NK-92 (cell line): ENCODE data around the gene SELENOP.

Source experiments
- DNase-seq: peaks from one replicate; lab custom pipeline; 2025; ENCODE audit not compliant: unreplicated experiment; lab: John Stamatoyannopoulos, UW

SELENOP gene

DNA sequence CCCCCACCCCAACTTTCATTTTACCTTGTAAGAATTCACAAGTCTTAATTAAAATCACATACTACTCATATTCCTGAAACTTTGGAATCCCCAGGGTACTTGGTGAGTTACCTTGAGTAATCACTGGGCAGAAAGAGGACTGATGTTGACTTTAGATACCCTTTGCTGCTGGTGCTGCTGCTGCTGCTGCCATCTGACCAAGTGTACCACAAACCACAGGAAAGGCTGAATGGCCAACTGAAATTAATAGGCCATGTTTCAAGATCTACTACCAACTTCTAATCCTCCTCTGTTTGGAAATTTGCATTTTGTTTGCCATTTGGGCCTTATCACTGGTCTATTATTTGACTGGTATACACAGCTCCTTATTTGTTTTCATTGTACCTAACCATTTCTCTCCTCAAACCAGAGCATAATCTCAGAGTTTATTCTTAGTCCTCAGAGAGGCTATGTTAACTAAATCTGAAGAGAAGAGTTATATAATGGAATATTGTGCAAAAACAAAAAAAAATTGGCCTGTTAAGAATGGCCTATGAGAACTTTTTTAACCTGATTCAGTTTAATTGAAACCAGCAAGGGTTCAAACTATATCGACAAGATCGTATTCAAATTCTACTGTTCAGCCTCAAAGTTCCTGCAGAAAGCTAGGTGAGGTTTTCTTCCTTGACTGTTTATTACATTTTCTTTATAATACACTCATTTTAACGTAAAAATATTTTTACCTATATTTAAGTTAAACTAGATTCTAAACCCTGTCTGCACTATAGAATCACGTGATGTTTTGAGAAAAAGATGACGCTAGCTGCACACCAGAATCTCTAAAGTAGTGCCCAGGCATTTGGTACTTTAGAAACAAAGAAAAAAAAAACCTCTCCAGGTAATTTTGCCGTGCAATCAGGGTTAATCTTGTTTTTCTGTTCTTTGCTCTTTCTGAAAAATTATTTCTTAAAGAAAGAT, 13.1 kb downstream of the SELENOP start:
- DNase-seq, result no peak

DNA sequence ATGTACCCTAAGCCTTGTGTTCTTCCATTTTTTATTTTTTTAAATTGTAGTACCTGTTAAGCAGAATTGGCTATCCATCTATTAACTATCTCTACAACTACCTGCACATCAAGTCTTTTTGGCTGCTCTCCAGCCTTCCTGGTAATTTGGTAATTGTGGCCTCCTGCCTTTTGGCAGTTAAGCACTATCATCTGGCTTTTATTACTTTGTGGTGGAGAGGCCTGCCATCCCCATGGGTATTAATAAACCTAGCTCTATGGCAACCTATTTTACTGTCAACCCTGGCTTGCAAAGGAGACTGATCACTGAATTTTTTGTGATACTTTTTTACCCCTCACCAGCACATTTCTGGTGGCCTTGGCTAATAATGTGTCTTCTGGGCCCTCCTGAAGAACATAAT, 20.5 kb downstream of the SELENOP start:
- DNase-seq, result no peak

DNA sequence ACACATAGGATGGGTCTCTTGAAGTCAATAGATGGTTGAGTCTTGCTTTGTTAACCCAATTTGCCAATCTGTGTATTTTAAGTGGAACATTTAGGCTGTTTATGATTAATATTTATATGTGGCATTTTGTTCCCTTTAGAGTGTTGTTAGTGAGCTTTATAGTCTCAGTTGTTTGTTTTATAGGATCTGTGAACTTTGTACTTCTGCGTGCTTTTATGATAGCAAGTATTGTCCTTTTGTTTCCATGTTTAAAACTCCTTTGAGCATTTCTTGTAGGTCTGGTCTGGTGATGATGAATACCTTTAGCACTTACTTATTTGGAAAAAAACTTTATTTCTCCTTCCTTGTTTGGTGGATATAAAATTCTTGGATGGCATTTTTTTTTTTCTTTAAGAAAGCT, 23.8 kb downstream of the SELENOP start:
- DNase-seq, result no peak

DNA sequence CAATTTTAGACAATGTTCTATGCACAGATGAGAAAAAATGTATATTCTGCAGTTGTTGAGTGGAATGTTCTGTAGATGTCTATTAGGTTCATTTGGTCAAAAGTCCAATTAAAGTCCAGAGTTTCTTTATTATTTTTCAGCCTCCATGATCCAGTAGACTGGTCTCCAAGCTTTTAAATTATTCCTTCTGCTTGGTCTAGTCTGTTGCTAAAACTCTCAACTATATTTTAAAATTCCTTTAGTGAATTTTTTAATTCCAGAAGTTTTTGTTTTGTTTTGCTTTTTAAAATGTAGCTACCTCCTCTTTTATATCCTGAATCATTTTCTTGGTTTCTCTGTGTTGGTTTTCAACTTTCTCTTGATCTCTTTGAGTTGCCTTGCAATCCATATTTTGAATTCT, 24.6 kb downstream of the SELENOP start:
- DNase-seq, result no peak

DNA sequence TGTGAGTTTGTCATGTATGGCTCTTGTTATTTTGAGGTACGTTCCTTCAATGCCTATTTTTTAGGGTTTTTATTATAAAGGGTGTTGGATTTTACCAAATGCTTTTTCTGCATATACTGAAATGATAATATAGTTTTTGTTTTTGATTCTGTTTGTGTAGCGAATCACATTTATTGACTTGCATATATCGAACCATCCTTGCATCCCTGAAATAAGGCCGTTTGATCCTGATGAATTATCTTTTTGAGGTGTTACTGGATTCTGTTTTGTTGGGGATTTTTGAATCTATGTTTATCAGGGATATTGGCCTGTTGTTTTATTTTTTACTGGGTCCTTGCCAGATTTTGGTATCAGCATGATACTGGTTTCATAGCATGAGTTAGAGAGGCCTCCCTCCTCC, 25.9 kb downstream of the SELENOP start:
- DNase-seq, result no peak

DNA sequence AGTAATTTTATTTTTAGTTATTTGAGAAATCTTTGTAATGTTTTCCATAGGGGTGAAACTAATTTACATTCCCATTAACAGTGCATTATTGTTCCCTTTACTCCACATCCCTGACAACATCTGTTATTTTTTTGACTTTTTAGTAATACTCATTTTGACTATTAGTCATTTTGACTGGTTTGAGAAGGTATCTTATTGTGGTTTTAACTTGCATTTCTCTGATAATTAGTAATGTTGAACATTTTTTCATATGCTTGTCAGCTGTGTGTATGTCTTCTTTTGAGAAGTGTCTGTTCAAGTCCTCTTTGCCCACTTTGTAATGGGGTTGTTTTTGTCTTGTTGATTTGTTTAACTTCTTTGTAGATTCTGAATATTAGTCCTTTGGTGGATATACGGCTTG, 27.6 kb downstream of the SELENOP start:
- DNase-seq, result no peak

DNA sequence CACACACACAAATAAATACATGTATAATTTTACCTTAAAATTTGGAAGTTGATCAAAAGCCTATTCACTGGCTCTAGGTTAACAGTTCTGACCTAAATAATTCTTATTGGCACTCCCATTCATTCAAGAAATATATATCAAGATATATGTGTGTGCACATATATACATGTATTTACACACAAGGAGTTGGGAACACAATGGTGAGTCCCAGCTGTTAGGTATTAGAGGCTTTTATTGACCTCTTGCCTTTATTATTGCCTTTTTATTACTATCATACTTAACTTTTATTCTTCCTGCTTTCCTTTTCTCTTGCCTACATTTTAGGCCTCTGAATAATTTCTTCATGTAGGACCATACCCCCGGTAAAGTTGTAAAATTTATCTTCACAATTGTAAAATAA, 30.1 kb downstream of the SELENOP start:
- DNase-seq, result no peak

DNA sequence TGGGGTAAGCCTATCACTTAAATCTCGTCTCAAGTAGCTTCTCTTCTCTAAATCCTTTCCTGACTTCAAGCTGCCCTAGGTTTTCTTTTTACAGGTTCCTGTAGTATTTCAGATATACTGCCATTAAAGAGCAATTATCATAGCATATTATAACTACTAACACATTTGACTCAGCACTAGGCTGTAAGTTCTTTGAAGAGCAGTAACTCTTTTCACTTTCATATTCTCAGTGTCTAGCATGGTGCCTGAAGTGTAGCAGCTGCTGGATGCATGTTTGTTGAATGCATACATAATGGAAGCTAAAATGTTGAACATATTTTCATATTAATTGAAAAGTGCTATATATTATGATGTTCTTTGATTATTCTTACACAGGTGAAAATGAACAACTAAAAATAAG, 32.6 kb downstream of the SELENOP start:
- no peak for DNase-seq

DNA sequence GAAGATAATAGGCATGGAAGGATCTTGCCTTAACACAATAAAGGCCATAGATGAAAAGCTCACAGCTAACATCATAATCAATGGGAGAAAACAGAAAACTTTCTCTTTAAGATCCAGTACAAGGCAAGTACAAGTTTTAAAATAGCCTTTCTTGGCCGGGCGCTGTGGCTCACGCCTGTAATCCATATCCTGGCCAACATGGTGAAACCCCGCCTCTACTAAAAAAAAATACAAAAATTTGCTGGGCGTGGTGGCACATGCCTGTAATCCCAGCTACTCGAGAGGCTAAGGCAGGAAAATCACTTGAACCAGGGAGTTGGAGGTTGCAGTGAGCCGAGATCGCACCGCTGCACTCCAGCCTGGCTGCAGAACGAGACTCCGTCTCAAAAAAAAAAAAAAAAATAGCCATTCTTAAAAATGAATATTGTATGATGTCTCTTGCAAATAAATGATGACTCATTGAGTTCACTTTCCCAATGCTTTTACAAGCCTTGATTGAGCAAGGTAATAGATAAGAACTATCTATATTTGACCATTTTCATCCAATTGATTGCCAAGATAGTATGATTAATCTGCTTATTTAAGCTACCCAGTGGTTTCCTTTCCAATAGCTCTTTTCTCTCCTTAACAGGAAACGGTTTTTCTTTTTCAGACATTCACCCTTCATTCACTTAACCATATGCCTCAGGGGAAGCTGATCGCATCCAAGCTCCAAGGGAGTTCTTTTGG, 39.3 kb downstream of the SELENOP start:
- no peak for DNase-seq

DNA sequence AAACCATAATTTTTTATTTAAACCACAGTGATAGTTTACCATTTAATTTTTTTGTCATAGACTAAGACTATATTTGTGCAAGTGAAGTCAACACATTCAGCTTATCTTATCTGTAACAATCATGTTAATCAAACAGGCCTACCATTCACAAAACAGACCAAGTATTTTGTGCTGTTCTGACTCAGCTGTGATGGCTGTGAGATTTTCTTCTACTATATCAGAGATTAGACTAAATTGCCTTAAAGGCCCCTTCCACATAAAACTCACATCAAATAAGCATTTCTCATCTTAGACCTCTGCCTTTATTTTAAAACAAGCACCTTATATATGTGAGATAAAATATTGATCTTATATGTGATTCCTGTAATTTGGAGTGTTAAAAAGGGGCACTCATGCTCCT, 41.7 kb downstream of the SELENOP start:
- no peak for DNase-seq

DNA sequence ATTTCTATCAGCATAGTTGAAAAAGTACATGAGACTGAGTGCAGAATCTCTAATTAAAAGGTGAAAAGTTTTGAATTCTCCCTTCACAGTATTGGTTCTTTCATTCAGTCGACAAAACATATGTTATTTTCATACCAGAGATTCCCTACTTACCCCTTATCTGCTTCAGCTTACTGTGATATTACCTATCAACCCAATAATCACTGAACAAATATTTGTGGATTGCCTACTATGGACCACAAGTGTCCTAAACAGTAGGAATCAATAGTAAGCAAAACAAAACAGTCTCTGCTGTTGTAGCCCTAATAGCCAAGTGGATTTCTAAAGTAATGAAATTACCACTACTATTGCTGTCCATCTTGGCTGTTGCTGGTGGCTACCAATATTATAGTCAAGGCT, 43.6 kb downstream of the SELENOP start:
- no peak for DNase-seq

DNA sequence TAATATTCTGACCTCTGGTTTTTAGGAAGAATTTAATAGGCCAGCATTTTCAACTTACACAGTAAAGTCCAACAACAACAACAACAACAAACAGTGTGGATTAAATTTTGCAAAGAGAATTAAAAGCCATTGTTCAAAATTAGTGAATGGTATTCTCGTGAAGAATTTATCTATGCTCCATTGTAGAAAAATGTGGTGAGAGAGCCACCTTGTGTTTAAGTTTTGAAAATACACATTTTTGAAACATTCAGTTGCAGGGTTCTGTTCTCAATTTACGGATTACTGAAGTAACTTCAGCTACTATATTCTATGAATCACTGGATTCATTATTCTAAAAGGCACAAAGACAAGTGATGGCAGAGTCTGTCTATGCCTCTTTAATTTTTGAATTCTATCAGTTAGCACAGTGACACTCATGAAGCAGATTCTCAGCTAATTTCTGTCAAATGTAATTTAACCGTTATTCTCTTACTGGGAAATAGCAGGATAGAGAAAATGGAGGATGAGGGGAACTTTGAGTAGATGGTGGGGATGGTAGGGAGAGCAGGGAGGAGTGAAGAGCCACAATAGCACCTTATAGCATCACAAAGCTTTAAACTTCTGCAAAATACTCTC, 44.1 kb downstream of the SELENOP start:
- DNase-seq, result no peak

DNA sequence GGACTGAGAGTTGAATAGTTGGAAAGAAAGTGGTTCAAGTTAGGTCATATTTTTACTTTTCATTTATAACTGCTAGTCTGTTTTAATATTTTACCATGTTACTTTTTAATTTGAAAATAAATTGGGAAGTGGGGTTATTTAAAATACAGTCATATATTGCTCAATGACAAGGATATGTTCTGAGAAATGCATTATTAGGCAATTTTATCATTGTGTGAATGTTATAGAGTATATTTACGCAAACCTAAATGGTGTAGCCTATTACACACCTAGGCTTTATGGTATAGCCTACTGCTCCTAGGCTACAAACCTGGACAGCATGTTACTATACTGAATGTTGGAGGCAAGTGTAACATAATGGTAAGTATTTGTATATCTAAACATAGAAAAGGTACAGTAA, 49.9 kb downstream of the SELENOP start:
- no peak for DNase-seq

DNA sequence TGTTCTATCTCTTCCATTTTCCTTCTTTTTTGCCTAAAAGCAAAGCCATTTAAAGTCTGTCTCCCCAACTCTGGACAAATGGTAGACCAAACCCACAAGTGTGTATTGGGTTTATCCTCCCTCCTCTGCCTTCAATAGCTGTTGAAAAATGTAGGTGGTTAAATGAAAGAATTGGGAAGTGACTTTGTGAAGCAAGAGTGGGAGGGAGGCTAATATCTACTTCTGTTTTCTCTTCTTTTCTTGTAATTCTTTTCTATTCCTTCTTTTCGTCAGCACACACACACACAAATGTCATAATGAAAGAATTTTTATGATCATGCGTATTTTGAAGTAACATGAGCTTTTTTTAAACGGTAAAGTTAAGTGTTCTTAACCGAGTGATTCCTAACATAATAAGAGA, 51.3 kb downstream of the SELENOP start:
- no peak for DNase-seq

DNA sequence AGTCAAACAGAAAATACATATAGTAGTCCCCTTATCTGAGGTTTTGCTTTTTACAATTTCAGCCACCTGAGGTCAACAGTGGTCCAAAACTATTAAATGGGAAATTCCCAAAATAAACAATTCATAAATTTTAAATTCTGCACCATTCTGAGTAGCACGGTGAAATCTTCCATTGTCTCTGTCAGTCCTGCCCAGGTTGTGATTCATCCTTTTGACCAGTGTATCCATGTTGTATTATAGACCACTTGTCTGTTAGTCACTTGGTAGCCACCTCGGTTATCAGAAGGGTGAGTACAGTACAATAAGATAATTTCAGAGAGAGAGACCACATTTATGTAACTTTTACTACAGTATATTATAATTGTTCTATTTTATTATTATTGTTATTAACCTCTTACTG, 52.2 kb downstream of the SELENOP start:
- DNase-seq, result no peak

DNA sequence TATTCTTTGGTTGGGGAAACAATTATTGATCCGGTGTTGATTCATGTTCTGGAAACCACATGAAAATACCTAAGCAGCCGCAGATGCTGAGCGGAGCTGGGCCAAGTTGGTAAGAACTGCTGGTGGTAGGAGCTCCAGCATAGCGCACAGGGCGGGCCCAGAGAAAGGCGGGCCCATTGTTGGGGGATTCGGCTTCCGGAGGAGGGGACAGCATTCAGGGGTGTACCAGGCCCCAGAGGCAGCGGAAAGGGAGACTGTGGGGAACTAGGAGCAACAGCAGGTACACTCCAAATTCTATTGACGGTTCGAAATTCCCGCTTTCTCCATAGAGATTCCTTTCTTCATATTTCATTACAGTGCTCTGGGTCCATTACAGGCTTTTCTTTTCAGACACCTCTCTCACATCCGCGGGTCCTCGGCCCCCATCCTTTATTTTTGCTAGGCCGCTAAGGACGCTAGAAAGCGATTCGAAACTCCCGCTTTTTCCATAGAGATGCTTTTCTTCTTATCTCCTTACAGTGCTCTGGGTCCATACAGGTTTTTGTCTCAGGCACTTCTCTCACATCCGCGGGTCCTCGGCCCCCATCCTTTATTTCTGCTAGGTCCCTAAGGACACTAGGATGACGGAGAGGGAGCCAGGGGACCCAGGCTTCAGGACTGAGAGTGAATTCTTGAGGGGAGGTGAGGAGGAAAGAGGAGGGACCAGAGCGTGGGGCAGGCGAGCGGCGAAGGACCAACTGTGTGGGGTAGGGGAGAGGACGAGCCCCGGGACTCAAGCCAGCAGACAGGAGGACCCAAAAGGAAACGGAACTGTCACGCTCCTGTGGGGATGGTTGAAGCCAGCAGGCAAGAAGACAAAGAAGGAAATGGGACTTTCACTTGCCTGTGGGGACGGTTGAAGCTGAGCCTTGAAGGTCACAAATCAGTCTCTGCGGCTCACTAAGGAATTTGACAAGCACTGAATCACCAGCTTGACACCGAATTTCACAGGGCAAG, 54.8 kb downstream of the SELENOP start, which contains the start of gene CCDC152:
Gene CCDC152 (plus strand): TSS at position 213 of the 996 bp plus-strand sequence. CDS start 2,304 bp downstream, outside the sequence.
- no peak for DNase-seq

DNA sequence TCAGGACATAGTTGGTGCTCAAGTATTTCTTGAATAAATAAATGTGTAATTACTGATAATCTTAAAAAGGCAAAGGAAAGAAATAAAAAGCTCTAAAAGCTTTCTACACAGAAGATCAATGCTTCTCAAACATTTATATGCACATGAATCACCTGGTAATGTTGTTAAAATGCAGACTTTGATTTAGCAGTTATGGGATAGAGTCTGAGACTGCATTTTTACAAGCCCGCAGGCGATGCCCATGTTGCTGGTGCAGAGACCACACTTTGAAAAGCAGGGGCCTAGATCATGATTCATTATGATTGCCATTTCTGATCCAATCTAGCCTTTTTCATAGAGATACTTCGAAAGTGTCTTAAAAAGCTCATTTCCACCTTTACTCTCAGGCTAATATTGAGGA, 58.6 kb downstream of the SELENOP start:
- DNase-seq, result no peak

DNA sequence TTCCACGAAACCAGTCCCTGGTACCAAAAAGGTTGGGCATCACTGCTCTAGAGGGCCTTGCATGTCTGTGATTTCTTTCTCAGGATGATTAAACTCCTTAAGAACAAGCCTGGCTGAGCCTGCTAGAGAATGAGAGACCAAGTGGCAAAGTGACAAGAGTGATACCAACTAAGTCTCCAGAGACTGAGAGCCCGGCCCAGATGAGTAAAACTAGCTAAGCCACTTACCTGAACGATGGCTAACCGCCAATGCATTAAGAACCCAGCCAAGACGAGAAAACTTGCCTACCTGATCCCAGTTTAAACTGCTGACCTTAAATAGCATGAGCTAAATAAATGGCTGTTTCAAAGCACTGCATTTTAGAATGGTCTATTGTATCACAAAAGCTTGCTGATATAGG, 60.6 kb downstream of the SELENOP start:
- no peak for DNase-seq

DNA sequence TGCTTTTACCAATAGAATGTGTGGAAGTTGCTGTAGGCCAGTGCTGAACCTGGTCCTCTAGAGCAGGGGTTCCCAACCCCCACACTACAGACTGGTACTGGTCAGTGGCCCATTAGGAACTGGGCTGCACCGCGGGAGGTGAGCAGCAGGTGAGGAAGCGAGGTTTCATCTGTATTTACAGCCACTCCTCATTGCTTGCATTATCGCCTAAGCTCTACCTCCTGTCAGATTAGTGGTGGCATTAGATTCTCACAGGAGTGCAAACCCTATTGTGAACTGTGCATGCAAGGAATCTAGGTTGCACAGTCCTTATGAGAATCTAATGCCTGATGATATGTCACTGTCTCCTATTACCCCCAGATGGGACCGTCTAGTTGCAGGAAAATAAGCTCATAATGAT, 61.2 kb downstream of the SELENOP start:
- no peak for DNase-seq
